ENCODE measurements around the gene C3orf20. TPM values are rescaled to one million over a fixed set of nuclear protein-coding genes. Genes with fewer than 3 reads are reported as not detected.

The C3orf20 gene
- total and polyA plus RNA-seq, 2 of the 4 experiments (the other 2 are of a cell fraction): not detected

DNA sequence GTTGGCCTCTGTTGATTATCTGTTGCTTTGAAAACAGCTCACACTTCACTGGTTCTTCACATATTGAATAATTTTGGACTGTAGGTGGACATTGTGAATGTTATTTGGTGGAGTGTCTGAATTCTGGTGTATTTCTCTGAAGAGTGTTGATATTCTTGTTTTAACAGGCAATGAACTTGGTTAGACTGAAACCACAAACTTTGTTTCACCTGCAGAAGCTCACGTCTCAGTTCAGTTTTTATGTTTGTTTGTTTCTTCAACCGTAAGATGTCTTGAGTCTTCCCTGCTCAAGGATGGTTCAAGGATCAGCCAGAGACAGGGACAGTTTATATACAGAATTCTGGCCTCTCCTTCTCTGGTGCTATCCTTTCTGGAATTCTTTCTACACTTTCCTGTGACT, 43.6 kb downstream of the C3orf20 start:
- no peak overlapping the region for H2AK5ac ChIP-seq (ENCODE audit: low read depth, low read length)
- in situ Hi-C loops (cut with MboI; ENCODE audit: low sequenced_read_pairs) (no loop called here), dilution Hi-C loops (cut with HindIII; ENCODE audit: low sequenced_read_pairs, unreplicated experiment) (no loop called here), intact Hi-C loops (cut with micrococcal nuclease) (no loop called here)
- no peak overlapping the region for H3K27ac ChIP-seq (ENCODE audit: insufficient read depth, low read length)
- no peak overlapping the region for H2BK15ac ChIP-seq (ENCODE audit: low read depth, low read length)
- no peak overlapping the region for H2AFZ ChIP-seq (replicated peaks; ENCODE audit: low read length, poor library complexity)
- H2AK9ac ChIP-seq (replicated peaks; ENCODE audit: low read depth, low read length, poor library complexity): no peak overlapping the region
- no peaks in the 10 kb centered on the region for H3K36me3 ChIP-seq (ENCODE audit: control insufficient read depth, insufficient read depth, low read length)
- no peak overlapping the region for H3K4me3 ChIP-seq (ENCODE audit: insufficient read depth, low read depth, low read length)
- DNase-seq (no peak), ATAC-seq (ENCODE audit: low read depth) (no peak)
- H3K9me1 ChIP-seq (ENCODE audit: insufficient read depth, low read length): peaks cover 4% of the 10 kb centered on the region; the same call in 1 of the 2 replicates
- H3K27me3 ChIP-seq (ENCODE audit: control insufficient read depth, insufficient read depth, low read length): peaks cover 2% of the 10 kb centered on the region; the same call in 1 of the 2 replicates
- no peak overlapping the region for H2BK20ac ChIP-seq (ENCODE audit: low read depth, low read length)
- no peak overlapping the region for H3K9ac ChIP-seq (ENCODE audit: low read depth, low read length)
- H3K23ac ChIP-seq (ENCODE audit: low read depth, low read length): no peak overlapping the region
- H2BK5ac ChIP-seq (ENCODE audit: low read depth, low read length, poor library complexity, severe bottlenecking): no peak overlapping the region
- no peak overlapping the region for H3K56ac ChIP-seq (ENCODE audit: extremely low read depth, insufficient read depth, low read length)
- H3K9me3 ChIP-seq (ENCODE audit: control insufficient read depth, insufficient read depth, low read length): no peaks in the 10 kb centered on the region
- H4K5ac ChIP-seq (ENCODE audit: low read depth, low read length): no peak overlapping the region
- H3K79me1 ChIP-seq (ENCODE audit: low read depth in 1 of 2, low read length in 2 of 2): no peaks in the 10 kb centered on the region
- ChIA-PET POLR2A (ENCODE audit: unreplicated experiment) (no interaction called here), CTCF (no interaction called here)
- no peak overlapping the region for H3K14ac ChIP-seq (replicated peaks; ENCODE audit: low read depth, low read length)
- H4K91ac ChIP-seq (ENCODE audit: insufficient read depth, low read depth, low read length): no peak overlapping the region
- no peak overlapping the region for H2BK120ac ChIP-seq (ENCODE audit: low read depth, low read length)
- TF ChIP-seq RCOR1 (IDR thresholded peaks at IDR 0.05; ENCODE audit: insufficient replicate concordance, low read length) (no peak), POLR2A (IDR thresholded peaks at IDR 0.05; ENCODE audit: low read depth, low read length) (no peak), MAFK (IDR thresholded peaks at IDR 0.05; ENCODE audit: low read depth, low read length) (no peak), MAZ (IDR thresholded peaks at IDR 0.05; ENCODE audit: borderline replicate concordance, low read depth, low read length) (no peak), RFX5 (IDR thresholded peaks at IDR 0.05; ENCODE audit: low read depth, low read length) (no peak), SMC3 (IDR thresholded peaks at IDR 0.05; ENCODE audit: low read depth, low read length) (no peak), MXI1 (IDR thresholded peaks at IDR 0.05; ENCODE audit: borderline replicate concordance, low read depth, low read length) (no peak), CHD1 (IDR thresholded peaks at IDR 0.05; ENCODE audit: low read depth, low read length) (no peak), BHLHE40 (IDR thresholded peaks at IDR 0.05; ENCODE audit: low read depth, low read length) (no peak), NFE2L2 (IDR thresholded peaks at IDR 0.05; ENCODE audit: low read depth, low read length) (no peak), CEBPB (IDR thresholded peaks at IDR 0.05; ENCODE audit: low read depth, low read length) (no peak), FOS (IDR thresholded peaks at IDR 0.05; ENCODE audit: low read depth, low read length) (no peak), RAD21 (IDR thresholded peaks at IDR 0.05; ENCODE audit: low read length) (no peak)
- TF ChIP-seq, protein P1, sequence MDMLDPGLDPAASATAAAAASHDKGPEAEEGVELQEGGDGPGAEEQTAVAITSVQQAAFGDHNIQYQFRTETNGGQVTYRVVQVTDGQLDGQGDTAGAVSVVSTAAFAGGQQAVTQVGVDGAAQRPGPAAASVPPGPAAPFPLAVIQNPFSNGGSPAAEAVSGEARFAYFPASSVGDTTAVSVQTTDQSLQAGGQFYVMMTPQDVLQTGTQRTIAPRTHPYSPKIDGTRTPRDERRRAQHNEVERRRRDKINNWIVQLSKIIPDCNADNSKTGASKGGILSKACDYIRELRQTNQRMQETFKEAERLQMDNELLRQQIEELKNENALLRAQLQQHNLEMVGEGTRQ (IDR thresholded peaks at IDR 0.05; ENCODE audit: low read depth, low read length): no peak
- TF ChIP-seq, protein P2, sequence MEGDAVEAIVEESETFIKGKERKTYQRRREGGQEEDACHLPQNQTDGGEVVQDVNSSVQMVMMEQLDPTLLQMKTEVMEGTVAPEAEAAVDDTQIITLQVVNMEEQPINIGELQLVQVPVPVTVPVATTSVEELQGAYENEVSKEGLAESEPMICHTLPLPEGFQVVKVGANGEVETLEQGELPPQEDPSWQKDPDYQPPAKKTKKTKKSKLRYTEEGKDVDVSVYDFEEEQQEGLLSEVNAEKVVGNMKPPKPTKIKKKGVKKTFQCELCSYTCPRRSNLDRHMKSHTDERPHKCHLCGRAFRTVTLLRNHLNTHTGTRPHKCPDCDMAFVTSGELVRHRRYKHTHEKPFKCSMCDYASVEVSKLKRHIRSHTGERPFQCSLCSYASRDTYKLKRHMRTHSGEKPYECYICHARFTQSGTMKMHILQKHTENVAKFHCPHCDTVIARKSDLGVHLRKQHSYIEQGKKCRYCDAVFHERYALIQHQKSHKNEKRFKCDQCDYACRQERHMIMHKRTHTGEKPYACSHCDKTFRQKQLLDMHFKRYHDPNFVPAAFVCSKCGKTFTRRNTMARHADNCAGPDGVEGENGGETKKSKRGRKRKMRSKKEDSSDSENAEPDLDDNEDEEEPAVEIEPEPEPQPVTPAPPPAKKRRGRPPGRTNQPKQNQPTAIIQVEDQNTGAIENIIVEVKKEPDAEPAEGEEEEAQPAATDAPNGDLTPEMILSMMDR (conservative IDR thresholded peaks at IDR 0.05; ENCODE audit: low read depth, low read length): no peak
- no TSS peak for BruUV-seq (replicated peaks)
- no peak overlapping the region for H4K8ac ChIP-seq (ENCODE audit: low read depth in 2 of 2, low read length in 2 of 2)
- H3K4me2 ChIP-seq (ENCODE audit: low read depth, low read length): no peak overlapping the region
- H4K20me1 ChIP-seq (ENCODE audit: insufficient read depth, low read length): no peaks in the 10 kb centered on the region
- WGBS, 2 experiments (ENCODE audit: extremely low coverage in 2 of 2, insufficient read length in 1 of 2): no CpG with 5 or more reads among the region's 2 CpGs
- H3K18ac ChIP-seq (ENCODE audit: low read depth, low read length): no peak overlapping the region
- peaks cover 3% of the 10 kb centered on the region; the same call in 1 of the 2 replicates for H3K4me1 ChIP-seq (ENCODE audit: control insufficient read depth, insufficient read depth, low read length)
- no peak overlapping the region for H3K4ac ChIP-seq (ENCODE audit: low read depth, low read length)
